Ascending aorta (tissue), 2 donors: ENCODE results near the gene CC2D2A. TPM values are rescaled to one million over a fixed set of nuclear protein-coding genes. Genes with fewer than 3 reads are reported as not detected.

Experiments used
- DNase-seq, 2 donors: peaks; one replicate each; pipeline ENCODE4 v3.0.0-alpha.2; 2019; ENCODE audit warnings: low spot score in 2 of 2
- H3K27ac ChIP-seq, 2 donors: fragments of 200-600 bp; sonication (generic); one replicate each; pipeline ENCODE4 v1.5.1; 2016 to 2017; ENCODE audit warnings: mild to moderate bottlenecking in 1 of 2
- H3K27me3 ChIP-seq: fragments of 200-600 bp; sonication (generic); one replicate; pipeline ENCODE4 v1.5.1; 2017
- H3K36me3 ChIP-seq, 2 donors: fragments of 200-600 bp; sonication (generic); one replicate each; pipeline ENCODE4 v1.5.1; 2016
- H3K4me1 ChIP-seq, 2 donors: fragments of 200-600 bp; sonication (generic); one replicate each; pipeline ENCODE4 v1.5.1; 2016 to 2017; ENCODE audit warnings: mild to moderate bottlenecking in 1 of 2
- H3K4me3 ChIP-seq, 2 donors: fragments of 200-600 bp; sonication (generic); one replicate each; pipeline ENCODE4 v1.5.1; 2016 to 2017; ENCODE audit warnings: mild to moderate bottlenecking in 1 of 2
- H3K9me3 ChIP-seq, 2 donors: fragments of 200-600 bp; sonication (generic); one replicate each; pipeline ENCODE4 v1.5.1; 2016
- intact Hi-C: fragments of 100-400 bp; cut with DNase I; formaldehyde crosslinking; loops from one replicate; pipeline ENCODE4 v1.15.1; 2023
- total RNA-seq: library from RNA; depleted of rRNA; stranded (reverse); fragments of >200 nt; gene quantifications from one replicate; pipeline ENCODE4 v1.1.0, GENCODE V29; 2016
- TF ChIP-seq, protein P1 (sequence below), 3 experiments: fragments of 200-600 bp in 2 of 3; fragments of 450-650 bp in 1 of 3; sonication (generic) in 2 of 3; IDR thresholded peaks; one replicate each; pipeline ENCODE4 v1.5.1; 2016 to 2019; ENCODE audit warnings: antibody characterized with exemption in 3 of 3, mild to moderate bottlenecking in 1 of 3, moderate library complexity in 1 of 3

The CC2D2A gene
- total RNA-seq, 1 donor from 2014 or later: 2.8 TPM

DNA sequence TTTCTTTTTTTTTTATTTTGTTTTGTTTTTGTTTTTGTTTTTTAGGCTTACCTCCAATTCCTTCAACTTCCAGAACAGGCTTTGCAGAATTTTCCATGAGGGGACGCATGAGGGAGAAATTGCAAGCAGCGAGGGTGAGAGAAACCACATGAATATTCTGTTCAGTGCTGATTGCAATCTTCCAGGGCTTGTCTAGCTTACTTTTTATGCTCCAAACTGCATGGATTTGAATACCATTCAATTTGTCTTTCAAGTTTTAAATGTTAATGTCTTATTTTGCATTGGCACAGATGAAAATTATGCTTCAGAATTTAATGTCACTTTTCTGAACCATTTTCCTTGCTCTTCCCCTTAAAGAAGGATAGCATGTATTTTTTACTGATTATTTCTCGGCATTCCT is 32.7 kb downstream of the CC2D2A start:
- Histone ChIP-seq H3K27ac (no peak overlapping the region), H3K4me1 (peaks cover 0 to 6% of the 10 kb centered on the region in 2 donors), H3K9me3 (no peaks in the 10 kb centered on the region), H3K4me3 (no peak overlapping the region), H3K27me3 (no peaks in the 10 kb centered on the region), H3K36me3 (peaks cover 5 to 8% of the 10 kb centered on the region in 2 donors)
- DNase-seq: no peak
- intact Hi-C loops: no loop called here
- TF ChIP-seq, protein P1, sequence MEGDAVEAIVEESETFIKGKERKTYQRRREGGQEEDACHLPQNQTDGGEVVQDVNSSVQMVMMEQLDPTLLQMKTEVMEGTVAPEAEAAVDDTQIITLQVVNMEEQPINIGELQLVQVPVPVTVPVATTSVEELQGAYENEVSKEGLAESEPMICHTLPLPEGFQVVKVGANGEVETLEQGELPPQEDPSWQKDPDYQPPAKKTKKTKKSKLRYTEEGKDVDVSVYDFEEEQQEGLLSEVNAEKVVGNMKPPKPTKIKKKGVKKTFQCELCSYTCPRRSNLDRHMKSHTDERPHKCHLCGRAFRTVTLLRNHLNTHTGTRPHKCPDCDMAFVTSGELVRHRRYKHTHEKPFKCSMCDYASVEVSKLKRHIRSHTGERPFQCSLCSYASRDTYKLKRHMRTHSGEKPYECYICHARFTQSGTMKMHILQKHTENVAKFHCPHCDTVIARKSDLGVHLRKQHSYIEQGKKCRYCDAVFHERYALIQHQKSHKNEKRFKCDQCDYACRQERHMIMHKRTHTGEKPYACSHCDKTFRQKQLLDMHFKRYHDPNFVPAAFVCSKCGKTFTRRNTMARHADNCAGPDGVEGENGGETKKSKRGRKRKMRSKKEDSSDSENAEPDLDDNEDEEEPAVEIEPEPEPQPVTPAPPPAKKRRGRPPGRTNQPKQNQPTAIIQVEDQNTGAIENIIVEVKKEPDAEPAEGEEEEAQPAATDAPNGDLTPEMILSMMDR (IDR thresholded peaks at IDR 0.05): no peak

DNA sequence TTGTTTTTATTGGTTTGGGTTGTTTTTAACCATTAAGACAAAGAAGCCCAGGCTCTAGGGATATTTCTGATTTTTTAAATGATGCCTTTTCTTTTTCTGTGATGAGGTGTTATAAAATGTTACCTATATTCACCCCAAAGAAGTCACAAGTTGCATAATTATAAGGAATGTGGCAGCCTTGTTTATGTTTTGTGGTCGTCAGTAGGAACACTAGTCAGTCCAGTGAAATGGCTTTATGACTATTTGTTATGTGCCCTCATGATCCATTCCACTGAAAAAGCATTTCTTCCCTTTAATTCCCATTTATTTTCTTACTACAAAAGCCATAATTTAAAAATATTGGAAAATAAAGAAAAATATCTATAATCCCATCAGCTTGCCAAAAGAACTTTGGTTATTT is 34.4 kb downstream of the CC2D2A start:
- no peak for DNase-seq

DNA sequence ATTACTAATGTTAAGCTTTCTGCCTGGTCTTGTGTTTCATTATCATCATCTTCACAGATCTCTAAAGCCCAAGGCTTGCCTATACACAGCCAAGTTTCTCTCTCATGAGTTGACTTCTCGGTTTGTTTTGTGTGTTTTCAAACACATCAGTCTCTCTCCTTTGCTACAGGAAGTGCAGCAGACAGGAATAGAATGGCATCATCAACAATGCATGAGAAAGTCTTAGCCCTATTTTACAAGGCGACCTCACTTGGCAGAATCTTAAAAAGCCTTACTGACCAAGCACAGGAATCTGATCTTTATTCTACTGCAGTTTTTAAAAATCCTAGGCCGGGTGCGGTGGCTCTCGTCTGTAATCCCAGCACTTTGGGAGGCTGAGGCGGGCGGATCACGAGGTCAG is 36.8 kb downstream of the CC2D2A start:
- Histone ChIP-seq H3K4me1 (peaks cover 0 to 6% of the 10 kb centered on the region in 2 donors), H3K36me3 (peaks cover 14% of the 10 kb centered on the region in 2 donors), H3K27ac (peak overlapping the region; percentile 34 to 54), H3K9me3 (no peaks in the 10 kb centered on the region), H3K27me3 (no peaks in the 10 kb centered on the region), H3K4me3 (no peak overlapping the region)
- intact Hi-C loops: no loop called here
- no peak for DNase-seq
- TF ChIP-seq, protein P1 (IDR thresholded peaks at IDR 0.05): no peak

More for the DNA sequence above, 34.4 kb downstream of the CC2D2A start:
- Histone ChIP-seq H3K27ac (peak overlapping the region; percentile 28 to 46), H3K27me3 (no peaks in the 10 kb centered on the region), H3K4me3 (no peak overlapping the region), H3K9me3 (no peaks in the 10 kb centered on the region), H3K4me1 (peaks cover 0 to 6% of the 10 kb centered on the region in 2 donors), H3K36me3 (peaks cover 5 to 8% of the 10 kb centered on the region in 2 donors)
- intact Hi-C loops: no loop called here
- TF ChIP-seq, protein P1 (IDR thresholded peaks at IDR 0.05): no peak

DNA sequence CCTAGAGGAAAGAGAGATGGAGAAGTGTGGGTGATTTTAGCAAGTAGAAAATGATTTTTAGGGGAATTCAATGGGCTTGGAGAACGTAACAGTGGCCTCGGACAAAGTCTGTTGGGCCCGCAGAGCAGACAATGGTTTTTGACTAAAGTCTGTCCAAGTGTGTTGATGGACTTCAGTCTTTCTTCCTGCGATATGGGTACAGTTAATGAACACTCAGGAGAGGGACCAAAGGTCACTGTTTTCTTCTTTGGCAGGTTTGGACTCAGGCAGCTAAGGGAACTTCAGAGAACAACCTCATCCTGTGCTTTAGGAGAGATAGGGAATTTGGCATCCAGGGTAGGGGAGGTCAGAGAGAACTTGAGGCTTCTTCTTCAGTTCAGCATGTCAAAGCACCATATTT is 38.0 kb downstream of the CC2D2A start:
- H3K4me1 ChIP-seq: peaks cover 0 to 6% of the 10 kb centered on the region in 2 donors
- H3K27me3 ChIP-seq: no peaks in the 10 kb centered on the region
- H3K27ac ChIP-seq: no peak overlapping the region
- no peak for DNase-seq
- H3K36me3 ChIP-seq: peaks cover 13 to 19% of the 10 kb centered on the region in 2 donors
- H3K9me3 ChIP-seq: no peaks in the 10 kb centered on the region
- TF ChIP-seq, protein P1 (IDR thresholded peaks at IDR 0.05): no peak
- intact Hi-C loops: no loop called here
- no peak overlapping the region for H3K4me3 ChIP-seq

DNA sequence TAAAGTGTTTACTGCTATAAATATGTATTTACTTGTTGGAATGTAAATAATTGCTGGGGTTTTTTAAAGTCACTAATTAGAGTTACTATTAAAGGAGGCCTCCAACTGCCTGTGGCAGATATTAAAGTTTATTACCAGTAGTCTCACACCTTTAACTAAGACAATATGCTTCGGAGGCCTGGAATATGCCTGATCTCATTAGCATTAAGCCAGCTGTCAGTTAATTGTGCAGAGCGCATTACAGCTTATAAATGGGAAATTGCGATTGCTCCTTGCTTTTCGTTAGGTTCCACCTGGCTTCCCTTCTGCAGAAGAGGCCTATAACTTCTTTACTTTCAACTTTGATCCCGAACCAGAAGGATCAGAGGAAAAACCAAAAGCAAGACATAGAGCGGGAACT is 41.3 kb downstream of the CC2D2A start:
- Histone ChIP-seq H3K27me3 (no peaks in the 10 kb centered on the region), H3K9me3 (no peaks in the 10 kb centered on the region), H3K27ac (no peak overlapping the region), H3K4me1 (peaks cover 0 to 2% of the 10 kb centered on the region in 2 donors), H3K36me3 (peaks cover 14 to 20% of the 10 kb centered on the region in 2 donors), H3K4me3 (no peak overlapping the region)
- intact Hi-C loops: no loop called here
- no peak for DNase-seq
- TF ChIP-seq, protein P1 (IDR thresholded peaks at IDR 0.05): no peak

DNA sequence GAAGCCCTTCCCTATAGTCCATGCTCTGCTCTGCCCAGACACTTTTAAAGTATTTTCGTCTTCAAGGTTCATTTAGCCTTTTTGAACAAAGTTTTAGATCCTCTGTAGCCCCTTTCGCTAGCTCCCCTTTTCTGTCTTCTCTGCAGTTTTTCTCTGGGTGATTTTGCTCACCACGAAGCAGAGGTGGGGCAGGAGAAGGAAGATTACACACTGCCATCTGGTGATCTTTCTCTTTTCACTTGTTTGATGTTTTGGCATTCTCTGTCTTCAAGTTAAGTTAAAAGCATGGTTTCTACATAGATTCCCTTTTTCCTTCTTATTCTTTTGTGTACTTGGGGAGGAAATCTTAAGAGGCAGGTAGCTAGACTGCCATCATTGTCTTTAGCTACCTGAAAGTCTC is 43.9 kb downstream of the CC2D2A start:
- Histone ChIP-seq H3K4me3 (no peak overlapping the region), H3K27me3 (no peaks in the 10 kb centered on the region), H3K9me3 (no peaks in the 10 kb centered on the region), H3K36me3 (peaks cover 27 to 41% of the 10 kb centered on the region in 2 donors), H3K4me1 (no peaks in the 10 kb centered on the region), H3K27ac (no peak overlapping the region)
- no peak for DNase-seq
- TF ChIP-seq, protein P1 (IDR thresholded peaks at IDR 0.05): no peak
- intact Hi-C loops: no loop called here
